Muscle of leg (tissue), 11 donors: Measurements from ENCODE around the gene AKR1A1. TPM values are rescaled to one million over a fixed set of nuclear protein-coding genes. Genes with fewer than 3 reads are reported as not detected.
"Not testable (repeated sequence)": the region's sequence is repeated elsewhere in the genome, so short reads cannot be mapped to it uniquely, and the experiment has no call there.

ENCODE experiments used
- DNase-seq: peaks from one replicate; pipeline ENCODE4 v3.0.0; 2013
- H3K27ac ChIP-seq: one replicate; pipeline ENCODE4 v1.5.1; 2013; ENCODE audit warnings: mild to moderate bottlenecking, low read length, control low read depth
- H3K27me3 ChIP-seq: one replicate; pipeline ENCODE4 v1.6.1; 2013; ENCODE audit warnings: low read length; ENCODE audit not compliant: control insufficient read depth, insufficient read depth
- H3K36me3 ChIP-seq: one replicate; pipeline ENCODE4 v1.6.1; 2013; ENCODE audit warnings: low read length; ENCODE audit not compliant: control insufficient read depth, insufficient read depth
- H3K4me1 ChIP-seq: one replicate; pipeline ENCODE4 v1.6.1; 2013; ENCODE audit warnings: low read length; ENCODE audit not compliant: control insufficient read depth, insufficient read depth
- H3K4me3 ChIP-seq: one replicate; pipeline ENCODE4 v1.5.1; 2013; ENCODE audit warnings: low read length, control low read depth
- H3K9me3 ChIP-seq: replicated peaks from 2 replicates; pipeline ENCODE4 v1.6.1; 2013; ENCODE audit warnings: low read depth, low read length; ENCODE audit not compliant: control insufficient read depth
- WGBS: methylation state at CpG from one replicate; pipeline ENCODE4 v1.1.5; 2013; ENCODE audit warnings: missing lambda C conversion rate; ENCODE audit not compliant: insufficient coverage; 5-methylcytosine and 5-hydroxymethylcytosine counted together
- polyA plus RNA-seq, 8 donors: library from polyadenylated mRNA; unstranded; fragments of 120-200 nt; gene quantifications; one replicate each; pipeline versions ENCODE4 v1.2.1 to v1.2.3, GENCODE V29; 2013; ENCODE audit warnings: inconsistent platforms in 1 of 8, low replicate concordance in 1 of 8; ENCODE audit not compliant: insufficient read length in 8 of 8, insufficient read depth in 1 of 8
- total RNA-seq: library from RNA; stranded (reverse); fragments of 120-200 nt; gene quantifications from one replicate; pipeline ENCODE4 v1.2.4, GENCODE V29; 2013

The AKR1A1 gene
- total and polyA plus RNA-seq, 9 donors = 78.3 to 114 (median 93.2) TPM

GRCh38 chr1:45510036-45510971 lies 40.3 kb upstream of the AKR1A1 start:
- Histone ChIP-seq H3K27me3 (no peaks in the 10 kb centered on the region), H3K9me3 (no peaks in the 10 kb centered on the region), H3K36me3 (peaks cover 68% of the 10 kb centered on the region), H3K4me3 (no peak overlapping the region), H3K27ac (no peak overlapping the region), H3K4me1 (no peaks in the 10 kb centered on the region)
- 75% methylated on average over 7 of the region's 9 CpGs for WGBS
- no peak for DNase-seq

GRCh38 chr1:45510972-45511527 lies 39.6 kb upstream of the AKR1A1 start:
- H3K27me3 ChIP-seq = no peaks in the 10 kb centered on the region

GRCh38 chr1:45512641-45513054 lies 38.0 kb upstream of the AKR1A1 start:
- H3K9me3 ChIP-seq = no peaks in the 10 kb centered on the region
- H3K4me3 ChIP-seq = no peak overlapping the region
- no peaks in the 10 kb centered on the region for H3K4me1 ChIP-seq
- DNase-seq = peak; percentile 62
- no peaks in the 10 kb centered on the region for H3K27me3 ChIP-seq
- no CpG with 5 or more reads among the region's 1 CpG for WGBS
- H3K36me3 ChIP-seq = peaks cover 79% of the 10 kb centered on the region
- H3K27ac ChIP-seq = no peak overlapping the region

More at GRCh38 chr1:45510972-45511527, 39.6 kb upstream of the AKR1A1 start:
- Histone ChIP-seq H3K27ac (no peak overlapping the region), H3K4me1 (no peaks in the 10 kb centered on the region), H3K9me3 (no peaks in the 10 kb centered on the region), H3K4me3 (no peak overlapping the region), H3K36me3 (peaks cover 71% of the 10 kb centered on the region)
- DNase-seq = no peak
- 92% methylated on average over 2 of the region's 4 CpGs for WGBS

GRCh38 chr1:45513532-45514260 lies 36.9 kb upstream of the AKR1A1 start:
- H3K27me3 ChIP-seq, H3K4me3 ChIP-seq, H3K27ac ChIP-seq, H3K9me3 ChIP-seq, H3K4me1 ChIP-seq, DNase-seq: not testable (repeated sequence)
- 73% methylated on average over 4 of the region's 9 CpGs for WGBS
- peaks cover 77% of the 10 kb centered on the region for H3K36me3 ChIP-seq

GRCh38 chr1:45516036-45516435 lies 34.6 kb upstream of the AKR1A1 start:
- 60% methylated on average over 1 of the region's 3 CpGs for WGBS
- no peaks in the 10 kb centered on the region for H3K27me3 ChIP-seq
- H3K27ac ChIP-seq = no peak overlapping the region
- no peak for DNase-seq
- H3K4me3 ChIP-seq = no peak overlapping the region
- H3K4me1 ChIP-seq = peaks cover 8% of the 10 kb centered on the region
- no peaks in the 10 kb centered on the region for H3K9me3 ChIP-seq
- H3K36me3 ChIP-seq = peaks cover 56% of the 10 kb centered on the region

GRCh38 chr1:45516465-45516864 lies 34.2 kb upstream of the AKR1A1 start:
- no peak for DNase-seq
- Histone ChIP-seq H3K4me3 (no peak overlapping the region), H3K9me3 (no peaks in the 10 kb centered on the region), H3K27me3 (no peaks in the 10 kb centered on the region), H3K27ac (no peak overlapping the region), H3K36me3 (peaks cover 53% of the 10 kb centered on the region), H3K4me1 (peaks cover 8% of the 10 kb centered on the region)
- no CpG with 5 or more reads among the region's 4 CpGs for WGBS

- DNase-seq = not testable (repeated sequence)
- H3K36me3 ChIP-seq = peaks cover 39% of the 10 kb centered on the region
- no CpG with 5 or more reads among the region's 4 CpGs for WGBS
Observed at GRCh38 chr1:45518366-45518765, 32.3 kb upstream of the AKR1A1 start.

GRCh38 chr1:45518910-45519309 lies 31.7 kb upstream of the AKR1A1 start:
- no peaks in the 10 kb centered on the region for H3K27me3 ChIP-seq
- DNase-seq = peak; percentile 40
- no CpG with 5 or more reads among the region's 1 CpG for WGBS
- H3K4me3 ChIP-seq = no peak overlapping the region
- no peak overlapping the region for H3K27ac ChIP-seq
- H3K4me1 ChIP-seq = peaks cover 8% of the 10 kb centered on the region
- no peaks in the 10 kb centered on the region for H3K9me3 ChIP-seq
- H3K36me3 ChIP-seq = peaks cover 33% of the 10 kb centered on the region

More at GRCh38 chr1:45518366-45518765, 32.3 kb upstream of the AKR1A1 start:
- H3K4me3 ChIP-seq, H3K4me1 ChIP-seq, H3K27ac ChIP-seq, H3K27me3 ChIP-seq, H3K9me3 ChIP-seq: not testable (repeated sequence)

- not testable (repeated sequence) for H3K27ac ChIP-seq, DNase-seq, H3K9me3 ChIP-seq, H3K27me3 ChIP-seq, H3K4me1 ChIP-seq, H3K4me3 ChIP-seq
- 80% methylated on average over 11 of the region's 16 CpGs for WGBS
- H3K36me3 ChIP-seq = peaks cover 25% of the 10 kb centered on the region
Observed at GRCh38 chr1:45519774-45520173, 30.9 kb upstream of the AKR1A1 start.
